BLaER1 treated with 17β-estradiol and CSF1 and Interleukin-3, amounts not matched to agents 10 nM and 100 nM (cell line): ENCODE data around the gene FUT7.

Experiments
- H3K27ac ChIP-seq, 11 experiments: shearing (Covaris generic); formaldehyde crosslinking; 2 replicates each; pipeline ENCODE4 v1.8.1; 2022
- H3K27me3 ChIP-seq, 11 experiments: shearing (Covaris generic); formaldehyde crosslinking; 2 replicates each; pipeline ENCODE4 v1.8.1; 2022
- H3K36me3 ChIP-seq, 11 experiments: shearing (Covaris generic); formaldehyde crosslinking; 2 replicates each; pipeline ENCODE4 v1.8.1; 2022
- H3K4me1 ChIP-seq, 10 experiments: shearing (Covaris generic); formaldehyde crosslinking; 2 replicates each; pipeline ENCODE4 v1.8.1; 2022
- H3K4me2 ChIP-seq, 11 experiments: shearing (Covaris generic); formaldehyde crosslinking; 2 replicates each; pipeline ENCODE4 v1.8.1; 2022
- H3K4me3 ChIP-seq, 10 experiments: shearing (Covaris generic); formaldehyde crosslinking; 2 replicates each; pipeline ENCODE4 v1.8.1; 2022
- H3K9ac ChIP-seq, 11 experiments: shearing (Covaris generic); formaldehyde crosslinking; 2 replicates each; pipeline ENCODE4 v1.8.1; 2022
- H3K9me3 ChIP-seq, 11 experiments: shearing (Covaris generic); formaldehyde crosslinking; replicated peaks in 1 of 11; 2 replicates each; pipeline ENCODE4 v1.8.1; 2022
- H4K20me1 ChIP-seq, 11 experiments: shearing (Covaris generic); formaldehyde crosslinking; 2 replicates each; pipeline ENCODE4 v1.8.1; 2022
- Cebpa-rat ChIP-seq, 11 experiments: shearing (Covaris generic); IDR thresholded peaks; 2 replicates each; pipeline ENCODE4 v1.8.1; 2022

The FUT7 gene

GRCh38 chr9:137011907-137012675 is 19.8 kb downstream of the FUT7 start:
- Histone ChIP-seq H3K4me2 (no peak overlapping the region), H3K4me1 (peaks cover 0 to 13% (median 10%) of the 10 kb centered on the region in 10 experiments; a peak in 13 of 20 replicates), H3K9me3 (no peaks in the 10 kb centered on the region), H4K20me1 (peaks cover 0 to 45% (median 0%) of the 10 kb centered on the region in 11 experiments; a peak in 1 of 22 replicates), H3K27ac (no peak overlapping the region), H3K4me3 (no peak overlapping the region), H3K27me3 (no peaks in the 10 kb centered on the region), H3K36me3 (peaks cover 34 to 77% (median 58%) of the 10 kb centered on the region in 11 experiments; a peak in 21 of 22 replicates), H3K9ac (no peak overlapping the region)
- no peak for TF ChIP-seq Cebpa-rat (IDR thresholded peaks at IDR 0.05)

- peaks cover 25 to 68% (median 49%) of the 10 kb centered on the region in 11 experiments; a peak in 21 of 22 replicates for H3K36me3 ChIP-seq
- H3K4me1 ChIP-seq = peaks cover 4 to 23% (median 19%) of the 10 kb centered on the region in 10 experiments; a peak in 19 of 20 replicates
- H3K27ac ChIP-seq = no peak overlapping the region
- no peaks in the 10 kb centered on the region for H3K27me3 ChIP-seq
- TF ChIP-seq Cebpa-rat (IDR thresholded peaks at IDR 0.05) = no peak
- no peak overlapping the region for H3K9ac ChIP-seq
- no peaks in the 10 kb centered on the region for H3K9me3 ChIP-seq
- peaks cover 0 to 38% (median 0%) of the 10 kb centered on the region in 11 experiments; a peak in 1 of 22 replicates for H4K20me1 ChIP-seq
- no peak overlapping the region for H3K4me3 ChIP-seq
- H3K4me2 ChIP-seq = no peak overlapping the region
Measured at GRCh38 chr9:137011156-137011555, 20.7 kb downstream of the FUT7 start.

GRCh38 chr9:137009938-137010732 is 21.8 kb downstream of the FUT7 start:
- Histone ChIP-seq H3K9me3 (peaks cover 3 to 8% (median 6%) of the 10 kb centered on the region in 11 experiments; a peak in 17 of 22 replicates), H3K4me1 (peaks cover 4 to 31% (median 28%) of the 10 kb centered on the region in 10 experiments; a peak in 19 of 20 replicates), H4K20me1 (peaks cover 0 to 32% (median 0%) of the 10 kb centered on the region in 11 experiments; a peak in 1 of 22 replicates), H3K36me3 (peaks cover 17 to 58% (median 40%) of the 10 kb centered on the region in 11 experiments; a peak in 20 of 22 replicates), H3K27me3 (no peaks in the 10 kb centered on the region), H3K27ac (no peak overlapping the region), H3K4me2 (no peak overlapping the region), H3K4me3 (no peak overlapping the region), H3K9ac (no peak overlapping the region)
- no peak for TF ChIP-seq Cebpa-rat (IDR thresholded peaks at IDR 0.05)

GRCh38 chr9:137009217-137009616 is 22.7 kb downstream of the FUT7 start:
- peaks cover 0 to 23% (median 0%) of the 10 kb centered on the region in 11 experiments; a peak in 1 of 22 replicates for H4K20me1 ChIP-seq
- H3K36me3 ChIP-seq = peaks cover 8 to 49% (median 31%) of the 10 kb centered on the region in 11 experiments; a peak in 20 of 22 replicates
- peaks cover 4 to 32% (median 28%) of the 10 kb centered on the region in 10 experiments; a peak in 19 of 20 replicates for H3K4me1 ChIP-seq
- peaks cover 6 to 16% (median 12%) of the 10 kb centered on the region in 11 experiments; a peak in 19 of 22 replicates for H3K9me3 ChIP-seq
- TF ChIP-seq Cebpa-rat (IDR thresholded peaks at IDR 0.05) = no peak
- H3K27ac ChIP-seq = no peak overlapping the region
- H3K4me2 ChIP-seq = no peak overlapping the region
- no peaks in the 10 kb centered on the region for H3K27me3 ChIP-seq
- no peak overlapping the region for H3K9ac ChIP-seq
- no peak overlapping the region for H3K4me3 ChIP-seq

- no peaks in the 10 kb centered on the region for H3K27me3 ChIP-seq
- peaks cover 6 to 16% (median 12%) of the 10 kb centered on the region in 11 experiments; a peak in 19 of 22 replicates for H3K9me3 ChIP-seq
- H3K9ac ChIP-seq = peak overlapping the region in 1 of 11 experiments; percentile 4; a peak in 1 of 22 replicates
- TF ChIP-seq Cebpa-rat (IDR thresholded peaks at IDR 0.05) = no peak
- peaks cover 4 to 32% (median 28%) of the 10 kb centered on the region in 10 experiments; a peak in 19 of 20 replicates for H3K4me1 ChIP-seq
- H3K4me2 ChIP-seq = 0 out of 22 replicates have a peak overlapping the region, but pooled peaks of 3 of the 11 experiments have one; percentile 32 to 48 (median 46)
- peaks cover under 1 to 40% (median 23%) of the 10 kb centered on the region in 11 experiments; a peak in 17 of 22 replicates for H3K36me3 ChIP-seq
- no peak overlapping the region for H3K4me3 ChIP-seq
- H3K27ac ChIP-seq = no peak overlapping the region
- H4K20me1 ChIP-seq = peaks cover 0 to 16% (median 0%) of the 10 kb centered on the region in 11 experiments; a peak in 1 of 22 replicates
Measured at GRCh38 chr9:137008312-137008711, 23.6 kb downstream of the FUT7 start.

GRCh38 chr9:137007816-137008270 is 24.0 kb downstream of the FUT7 start:
- H3K27ac ChIP-seq = 0 out of 22 replicates have a peak overlapping the region, but pooled peaks of 2 of the 11 experiments have one; percentile 18 to 23
- no peak for TF ChIP-seq Cebpa-rat (IDR thresholded peaks at IDR 0.05)
- H3K4me3 ChIP-seq = no peak overlapping the region
- H4K20me1 ChIP-seq = peaks cover 0 to 16% (median 0%) of the 10 kb centered on the region in 11 experiments; a peak in 1 of 22 replicates
- H3K27me3 ChIP-seq = no peaks in the 10 kb centered on the region
- H3K9me3 ChIP-seq = peaks cover 6 to 16% (median 12%) of the 10 kb centered on the region in 11 experiments; a peak in 19 of 22 replicates
- H3K4me2 ChIP-seq = peak overlapping the region in 8 of 11 experiments; percentile 13 to 60 (median 39); a peak in 11 of 22 replicates
- peaks cover 0 to 35% (median 23%) of the 10 kb centered on the region in 11 experiments; a peak in 17 of 22 replicates for H3K36me3 ChIP-seq
- peak overlapping the region in 3 of 11 experiments; percentile 4 to 9 (median 7); a peak in 2 of 22 replicates for H3K9ac ChIP-seq
- H3K4me1 ChIP-seq = peaks cover 4 to 36% (median 28%) of the 10 kb centered on the region in 10 experiments; a peak in 19 of 20 replicates

GRCh38 chr9:137007108-137007815 is 24.6 kb downstream of the FUT7 start:
- Histone ChIP-seq H3K9me3 (peaks cover 6 to 16% (median 12%) of the 10 kb centered on the region in 11 experiments; a peak in 19 of 22 replicates), H3K36me3 (peaks cover 0 to 30% (median 18%) of the 10 kb centered on the region in 11 experiments; a peak in 16 of 22 replicates), H3K27me3 (no peaks in the 10 kb centered on the region), H3K4me2 (peak overlapping the region in 9 of 11 experiments; percentile 48 to 77 (median 60); a peak in 16 of 22 replicates), H3K27ac (0 out of 22 replicates have a peak overlapping the region, but pooled peaks of 2 of the 11 experiments have one; percentile 18 to 23), H4K20me1 (peaks cover 0 to 12% (median 0%) of the 10 kb centered on the region in 11 experiments; a peak in 1 of 22 replicates), H3K4me1 (peaks cover 4 to 42% (median 28%) of the 10 kb centered on the region in 10 experiments; a peak in 19 of 20 replicates), H3K9ac (peak overlapping the region in 2 of 11 experiments; percentile 9 to 15; a peak in 2 of 22 replicates), H3K4me3 (no peak overlapping the region)
- no peak for TF ChIP-seq Cebpa-rat (IDR thresholded peaks at IDR 0.05)
